Measurements from ENCODE around the gene OGDH. TPM values are rescaled to one million over a fixed set of nuclear protein-coding genes. Genes with fewer than 3 reads are reported as not detected.

Gene OGDH
- total and polyA plus RNA-seq, 9 donors, result 24.4 to 84.6 (median 57.7) TPM

- Histone ChIP-seq H3K4me3 (no peak overlapping the region), H3K4me1 (ENCODE audit: insufficient read depth) (peaks cover 6% of the 10 kb centered on the region), H3K27ac (no peak overlapping the region), H3K9me3 (no peaks in the 10 kb centered on the region), H3K36me3 (no peaks in the 10 kb centered on the region), H3K27me3 (no peaks in the 10 kb centered on the region)
- 85 to 87% (median 85%) methylated on average over 17 of the region's 17 CpGs for WGBS, 3 donors
- TF ChIP-seq CTCF (IDR thresholded peaks at IDR 0.05), result no peak
- TF ChIP-seq POLR2A (IDR thresholded peaks at IDR 0.05), result no peak
- TF ChIP-seq EP300 (IDR thresholded peaks at IDR 0.05), result no peak
- no peak for DNase-seq
- intact Hi-C loops (cut with DNase I), result loop anchor here in 3 of 4 donors (5.0 to 10.0 kb wide), 2 partner anchors 324 to 327 kb away; no protein-coding TSS in a partner anchor
These were observed 37.5 kb upstream of the OGDH start for GRCh38 chr7:44568771-44569560.

- 80 to 86% (median 80%) methylated on average over 8 to 9 of the region's 9 CpGs for WGBS, 3 donors
- intact Hi-C loops (cut with DNase I), result loop anchor here in 3 of 4 donors (5.0 to 10.0 kb wide), 2 partner anchors 325 to 328 kb away; no protein-coding TSS in a partner anchor
- Histone ChIP-seq H3K27ac (no peak overlapping the region), H3K9me3 (no peaks in the 10 kb centered on the region), H3K4me3 (no peak overlapping the region), H3K27me3 (no peaks in the 10 kb centered on the region), H3K36me3 (no peaks in the 10 kb centered on the region), H3K4me1 (ENCODE audit: insufficient read depth) (peaks cover 6% of the 10 kb centered on the region)
- TF ChIP-seq EP300 (IDR thresholded peaks at IDR 0.05) (no peak), CTCF (IDR thresholded peaks at IDR 0.05) (no peak), POLR2A (IDR thresholded peaks at IDR 0.05) (no peak)
- DNase-seq, result no peak
These were observed 36.5 kb upstream of the OGDH start for GRCh38 chr7:44569959-44570358.

GRCh38 chr7:44572771-44573170, 33.7 kb upstream of the OGDH start:
- WGBS, 3 donors, result 51 to 66% (median 54%) methylated on average over 5 of the region's 5 CpGs
- intact Hi-C loops (cut with DNase I), result no loop called here

More at GRCh38 chr7:44572771-44573170, 33.7 kb upstream of the OGDH start:
- Histone ChIP-seq H3K27ac (no peak overlapping the region), H3K9me3 (no peaks in the 10 kb centered on the region), H3K4me3 (peak overlapping the region; percentile 77), H3K4me1 (ENCODE audit: insufficient read depth) (peaks cover 6% of the 10 kb centered on the region), H3K27me3 (no peaks in the 10 kb centered on the region), H3K36me3 (no peaks in the 10 kb centered on the region)
- no peak for DNase-seq
- TF ChIP-seq EP300 (IDR thresholded peaks at IDR 0.05) (no peak), CTCF (IDR thresholded peaks at IDR 0.05) (no peak), POLR2A (IDR thresholded peaks at IDR 0.05) (no peak)

Measured in ovary (tissue), 9 donors.